HG02642 (cell line): ENCODE results near the gene LRRTM3.
A peak's percentile ranks its signal among the peaks of the same experiment; 100 is the strongest.

Experiments used
- ATAC-seq: cut with Tn5 transposase; IDR thresholded peaks from one replicate; pipeline ENCODE4 v1.9.1; 2021; ENCODE audit warnings: mild to moderate bottlenecking; ENCODE audit not compliant: unreplicated experiment, poor library complexity

The LRRTM3 gene

GRCh38 chr10:66925896-66926715, at the start of gene LRRTM3:
Gene LRRTM3 (plus strand): TSS chr10:66926036.
- ATAC-seq: peak; percentile 100

- no peak for ATAC-seq
Observed at GRCh38 chr10:66877361-66877760, 48.5 kb upstream of the LRRTM3 start.

GRCh38 chr10:66880292-66880691, 45.5 kb upstream of the LRRTM3 start:
- no peak for ATAC-seq

DNA sequence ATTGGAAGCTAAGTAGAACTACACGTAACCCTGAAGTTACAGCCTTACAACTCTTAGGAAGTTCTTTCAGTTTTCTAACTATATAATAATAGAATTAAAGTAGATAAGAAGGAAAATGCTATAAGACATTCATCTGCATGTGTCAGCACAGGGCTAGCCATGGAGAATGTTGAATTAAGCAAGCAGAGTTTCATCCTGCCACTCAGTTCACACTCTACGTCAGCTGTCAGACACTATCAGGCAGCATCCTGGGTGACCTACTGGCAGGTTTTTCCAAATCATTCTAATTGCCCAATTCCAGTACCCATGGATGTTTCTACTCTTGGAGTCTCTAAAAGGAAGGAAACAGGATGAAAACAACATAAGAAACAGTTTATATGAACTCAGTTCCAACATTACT, 45.0 kb upstream of the LRRTM3 start:
- no peak for ATAC-seq

DNA sequence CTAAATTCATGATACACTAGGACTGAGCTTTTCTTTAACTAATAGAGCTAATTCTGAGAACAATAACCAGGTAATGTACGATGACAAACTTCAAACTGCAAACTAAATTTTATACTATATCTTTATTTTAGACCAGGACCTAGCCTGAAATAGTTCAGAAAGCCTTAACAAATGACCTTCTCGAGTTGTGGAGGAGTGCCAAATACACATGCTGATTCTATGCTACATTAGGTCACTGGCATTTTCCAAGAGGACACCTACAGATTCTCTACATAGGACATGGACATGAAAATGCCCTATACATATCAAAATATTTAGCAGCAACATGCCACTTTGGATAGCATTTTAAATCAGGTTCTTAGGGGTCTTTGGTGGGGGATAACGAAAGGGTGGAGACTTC, 44.0 kb upstream of the LRRTM3 start:
- ATAC-seq: no peak

- no peak for ATAC-seq
Observed at GRCh38 chr10:66882271-66882670, 43.6 kb upstream of the LRRTM3 start.

- ATAC-seq: no peak
Observed at GRCh38 chr10:66886848-66887247, 39.0 kb upstream of the LRRTM3 start.

- ATAC-seq: no peak
Observed at GRCh38 chr10:66888237-66888636, 37.6 kb upstream of the LRRTM3 start.

GRCh38 chr10:66892871-66893270, 33.0 kb upstream of the LRRTM3 start:
- ATAC-seq: no peak

DNA sequence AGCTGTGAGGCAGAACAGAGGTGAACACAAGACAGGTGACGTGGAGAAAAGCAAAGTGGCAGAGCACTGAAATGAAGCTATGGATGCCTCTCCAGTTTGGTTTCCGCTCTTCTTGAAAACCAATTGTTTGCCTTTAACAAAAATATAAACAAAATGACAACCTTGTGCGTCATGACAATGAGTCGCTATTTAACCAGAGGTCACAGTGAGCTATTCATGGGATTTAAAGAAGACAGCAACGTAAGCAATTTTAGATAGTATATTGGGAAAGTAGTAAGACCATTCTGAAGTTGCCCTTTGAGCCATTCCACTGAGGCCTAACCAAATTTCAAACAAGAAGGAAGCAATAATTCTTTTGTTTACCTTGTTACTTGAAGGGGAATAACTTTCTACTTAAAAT, 15.2 kb upstream of the LRRTM3 start:
- no peak for ATAC-seq

GRCh38 chr10:66916030-66916429, 9.8 kb upstream of the LRRTM3 start:
- ATAC-seq: no peak

DNA sequence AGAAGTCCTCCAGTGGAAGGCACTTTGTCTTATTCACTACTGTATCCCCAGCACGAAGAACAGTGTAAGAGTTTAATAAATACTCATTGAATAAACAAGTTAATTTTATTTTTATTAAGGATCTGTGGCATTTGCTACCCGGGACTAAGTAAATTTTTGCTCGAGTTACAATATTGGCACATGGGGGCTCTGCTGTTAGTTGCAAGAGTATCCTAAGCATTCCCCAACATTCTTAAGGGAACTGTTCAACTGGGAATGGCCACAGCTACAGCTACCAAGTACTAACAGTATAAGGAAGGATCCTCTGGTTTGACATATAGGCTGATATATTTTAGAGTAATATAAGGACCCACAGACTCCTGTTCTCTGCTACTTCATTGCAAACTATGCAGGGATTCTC, 8.7 kb upstream of the LRRTM3 start:
- no peak for ATAC-seq

GRCh38 chr10:66919248-66919647, 6.6 kb upstream of the LRRTM3 start:
- ATAC-seq: no peak

GRCh38 chr10:66924674-66925345, 1.0 kb upstream of the LRRTM3 start:
- ATAC-seq: no peak

- no peak for ATAC-seq
Observed at GRCh38 chr10:66925373-66925772, 463 bp upstream of the LRRTM3 start.

GRCh38 chr10:66926841-66927240, 1.0 kb downstream of the LRRTM3 start:
- no peak for ATAC-seq

GRCh38 chr10:66927251-66927935, 1.6 kb downstream of the LRRTM3 start:
- ATAC-seq: no peak

DNA sequence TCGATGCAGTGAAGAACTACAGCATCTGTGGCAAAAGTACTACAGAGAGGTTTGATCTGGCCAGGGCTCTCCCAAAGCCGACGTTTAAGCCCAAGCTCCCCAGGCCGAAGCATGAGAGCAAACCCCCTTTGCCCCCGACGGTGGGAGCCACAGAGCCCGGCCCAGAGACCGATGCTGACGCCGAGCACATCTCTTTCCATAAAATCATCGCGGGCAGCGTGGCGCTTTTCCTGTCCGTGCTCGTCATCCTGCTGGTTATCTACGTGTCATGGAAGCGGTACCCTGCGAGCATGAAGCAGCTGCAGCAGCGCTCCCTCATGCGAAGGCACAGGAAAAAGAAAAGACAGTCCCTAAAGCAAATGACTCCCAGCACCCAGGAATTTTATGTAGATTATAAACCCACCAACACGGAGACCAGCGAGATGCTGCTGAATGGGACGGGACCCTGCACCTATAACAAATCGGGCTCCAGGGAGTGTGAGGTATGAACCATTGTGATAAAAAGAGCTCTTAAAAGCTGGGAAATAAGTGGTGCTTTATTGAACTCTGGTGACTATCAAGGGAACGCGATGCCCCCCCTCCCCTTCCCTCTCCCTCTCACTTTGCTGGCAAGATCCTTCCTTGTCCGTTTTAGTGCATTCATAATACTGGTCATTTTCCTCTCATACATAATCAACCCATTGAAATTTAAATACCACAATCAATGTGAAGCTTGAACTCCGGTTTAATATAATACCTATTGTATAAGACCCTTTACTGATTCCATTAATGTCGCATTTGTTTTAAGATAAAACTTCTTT, 2.3 kb downstream of the LRRTM3 start:
- no peak for ATAC-seq

- ATAC-seq: no peak
Observed at GRCh38 chr10:66928776-66929175, 2.9 kb downstream of the LRRTM3 start.

- ATAC-seq: no peak
Observed at GRCh38 chr10:66929375-66929774, 3.5 kb downstream of the LRRTM3 start.
